ENCODE results near the gene CDK6. TPM values are rescaled to one million over a fixed set of nuclear protein-coding genes. Genes with fewer than 3 reads are reported as not detected.

CDK6 gene
- 20.3 TPM for total RNA-seq

DNA sequence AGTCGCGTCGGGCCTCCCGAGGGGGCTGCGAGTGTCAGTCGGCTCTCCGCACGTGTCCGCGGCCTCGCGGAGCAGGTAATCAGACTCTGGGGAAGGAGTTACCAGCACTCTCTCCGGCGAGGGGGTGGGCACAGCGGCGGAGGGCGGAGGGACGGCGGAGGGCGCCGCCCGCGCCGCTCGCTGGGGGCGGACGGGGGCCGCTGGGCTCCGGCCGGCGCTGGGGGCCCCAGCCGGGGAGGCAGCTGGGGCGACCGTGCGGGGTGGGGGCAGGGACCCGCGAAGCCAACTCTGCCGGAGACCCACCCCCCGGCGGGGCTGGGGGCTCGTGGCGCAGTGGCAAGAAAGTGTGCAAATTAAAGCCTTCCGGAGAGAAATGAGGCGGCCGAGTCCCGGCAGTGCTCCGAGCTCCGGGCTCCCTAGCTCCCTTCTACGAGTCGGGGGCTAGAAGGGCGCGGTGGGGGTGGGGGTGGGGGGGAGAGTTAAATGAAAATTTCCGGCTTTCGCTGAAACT, at the start of gene CDK6:
TSS of gene CDK6 (minus strand) at position 85 of the 511 bp plus-strand sequence. CDS start 3,250 bp downstream, outside the sequence.

Small RNAs within 50 kb of the gene (small RNA-seq; reads per million reads assigned to genes)
- not detected for gene RNU6-10P

Other genes with a start within 250 kb of the CDK6 start
- gene FAM133B, start 246.2 kb downstream of the CDK6 start, total RNA-seq = 22.8 TPM

Measured in diencephalon (tissue), 1 donor.